HG03378 (cell line): ENCODE measurements around the gene FOXP1.
A peak's percentile ranks its signal among the peaks of the same experiment; 100 is the strongest.

Experiments used
- ATAC-seq: cut with Tn5 transposase; IDR thresholded peaks from one replicate; pipeline ENCODE4 v1.9.1; 2021; ENCODE audit warnings: mild to moderate bottlenecking, moderate library complexity; ENCODE audit not compliant: unreplicated experiment

FOXP1 gene

DNA sequence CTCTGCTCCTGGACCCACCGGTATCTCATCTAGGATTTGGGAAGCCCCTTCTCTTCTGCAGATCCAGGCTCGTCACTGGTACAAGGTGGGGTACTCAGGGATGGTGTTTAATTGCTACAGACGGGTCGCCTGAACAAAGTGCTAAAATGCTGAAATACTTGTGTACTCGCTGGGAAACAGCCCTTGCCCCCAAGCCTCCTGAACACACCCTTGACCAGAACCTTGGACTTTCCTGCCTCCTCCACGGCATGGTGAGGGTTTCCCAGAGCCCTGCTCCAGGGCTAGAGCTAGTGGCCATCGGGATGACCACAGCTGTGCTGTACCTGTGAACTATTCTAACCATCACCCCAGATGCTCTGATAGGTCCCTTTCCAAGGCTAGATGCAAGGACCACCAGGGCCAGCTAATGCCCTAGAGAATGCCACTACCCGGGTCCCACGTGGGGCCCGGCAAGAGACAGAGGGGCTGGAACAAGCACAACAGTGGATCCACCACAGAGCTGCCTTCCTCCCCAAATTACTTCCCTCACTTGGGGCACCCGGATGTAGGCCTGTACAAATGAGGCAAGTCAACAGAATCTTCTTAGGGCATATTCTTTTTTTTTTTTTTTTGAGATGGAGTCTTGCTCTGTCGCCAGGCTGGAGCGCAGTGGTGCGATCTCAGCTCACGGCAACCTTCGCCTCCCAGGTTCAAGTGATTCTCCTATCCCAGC lies 267.3 kb downstream of the FOXP1 start:
- ATAC-seq: no peak

DNA sequence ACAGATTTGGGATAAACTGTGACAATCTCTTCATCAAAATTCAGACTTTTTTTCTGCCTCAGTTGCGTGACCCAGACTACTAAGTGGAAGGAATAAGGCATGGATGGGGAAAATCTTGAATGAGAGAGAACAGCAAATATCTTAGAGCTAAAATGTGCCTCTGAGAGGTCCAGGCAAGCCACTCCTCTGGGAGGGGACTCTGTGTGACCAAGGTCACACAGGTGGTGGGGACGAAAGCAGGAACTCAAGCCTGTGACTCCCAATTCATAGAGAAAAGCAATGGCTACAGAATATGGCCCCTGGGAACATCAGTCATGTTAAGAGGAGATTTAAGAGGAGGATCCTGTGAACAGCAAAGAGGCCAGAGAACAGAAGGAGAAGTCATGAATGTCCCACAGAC lies 268.1 kb downstream of the FOXP1 start:
- no peak for ATAC-seq

DNA sequence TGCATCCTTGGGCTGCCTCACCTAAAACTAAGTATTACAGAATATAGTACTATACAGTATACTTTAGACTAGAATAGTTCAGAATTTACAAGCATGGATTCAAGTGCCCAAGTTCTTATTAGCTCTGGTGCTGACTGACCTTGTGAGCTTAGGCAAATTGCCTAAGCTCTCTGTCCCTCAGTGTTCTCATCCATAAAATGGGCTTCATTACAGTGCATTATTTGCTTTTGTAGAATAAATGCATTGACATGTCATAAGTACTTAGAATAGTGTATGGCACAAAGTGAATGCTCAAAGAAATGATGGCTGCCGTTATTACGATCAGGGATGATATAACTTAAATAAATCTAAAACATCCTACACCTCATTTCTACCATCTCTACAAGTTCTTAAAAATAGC lies 269.7 kb downstream of the FOXP1 start:
- ATAC-seq: no peak

DNA sequence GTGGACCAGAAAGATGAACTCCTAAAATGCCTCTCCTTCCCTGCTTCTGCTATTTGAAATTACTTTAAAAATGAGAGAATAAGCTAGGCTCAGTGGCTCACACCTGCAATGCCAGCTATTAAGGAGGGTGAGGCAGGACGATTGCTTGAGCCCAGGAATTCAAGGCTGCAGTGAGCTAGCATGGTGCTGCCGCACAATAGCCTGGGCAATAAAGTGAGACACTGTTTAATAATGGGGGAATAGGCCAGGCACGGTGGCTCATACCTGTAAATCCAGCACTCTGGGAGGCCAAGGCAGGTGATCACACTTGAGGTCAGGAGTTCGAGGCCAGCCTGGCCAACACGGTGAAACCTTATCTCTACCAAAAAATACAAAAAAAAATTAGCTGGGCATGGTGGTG lies 271.1 kb downstream of the FOXP1 start:
- no peak for ATAC-seq

DNA sequence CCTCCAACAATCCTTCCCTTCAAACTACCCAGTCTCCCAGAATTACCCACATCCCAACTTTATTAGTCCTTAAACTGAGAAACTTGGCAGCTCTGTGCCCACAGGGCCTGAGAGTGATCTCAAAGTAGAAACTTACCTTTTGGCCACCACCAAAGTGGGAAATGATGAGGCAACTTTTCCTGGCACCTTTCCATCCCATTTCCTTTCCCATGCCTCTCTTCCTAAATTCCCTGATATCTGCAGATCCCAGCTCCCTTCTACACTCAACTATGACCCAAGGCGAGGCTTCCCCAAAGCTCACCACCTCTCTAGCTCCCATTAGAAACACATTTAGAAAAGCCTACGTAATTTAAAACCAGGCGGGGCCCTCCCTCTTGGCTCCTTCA lies 271.9 kb downstream of the FOXP1 start:
- no peak for ATAC-seq

DNA sequence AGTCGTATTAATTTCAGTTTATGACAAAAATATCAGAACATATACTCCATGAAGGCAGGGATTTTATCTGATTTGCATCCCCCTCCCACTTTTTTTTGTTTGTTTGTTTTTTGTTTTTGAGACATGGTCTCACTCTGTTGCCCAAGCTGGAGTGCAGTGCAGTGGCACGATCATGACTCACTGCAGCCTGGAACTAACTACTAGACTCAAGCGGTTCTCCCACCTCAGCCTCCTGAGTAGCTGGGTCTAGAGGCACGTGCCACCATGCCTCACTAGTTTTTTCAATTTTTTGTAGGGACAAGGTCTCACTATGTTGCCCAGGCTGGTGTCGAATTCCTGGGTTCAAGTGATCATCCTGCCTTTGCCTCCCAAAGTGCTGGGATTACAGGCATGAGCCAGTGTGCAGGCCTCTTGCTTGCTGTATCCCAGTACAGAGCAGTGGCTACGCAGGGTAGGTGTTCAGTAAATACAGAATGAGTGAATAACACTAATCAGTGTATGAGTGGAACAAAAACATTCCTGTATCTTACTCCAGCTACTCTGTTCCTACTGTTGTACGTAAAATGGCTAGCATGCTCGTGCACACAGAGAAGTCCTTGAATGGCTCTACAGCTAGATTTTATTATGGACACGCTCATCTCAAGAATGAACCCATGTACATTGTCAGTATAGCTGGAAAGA lies 272.4 kb downstream of the FOXP1 start:
- ATAC-seq: no peak

DNA sequence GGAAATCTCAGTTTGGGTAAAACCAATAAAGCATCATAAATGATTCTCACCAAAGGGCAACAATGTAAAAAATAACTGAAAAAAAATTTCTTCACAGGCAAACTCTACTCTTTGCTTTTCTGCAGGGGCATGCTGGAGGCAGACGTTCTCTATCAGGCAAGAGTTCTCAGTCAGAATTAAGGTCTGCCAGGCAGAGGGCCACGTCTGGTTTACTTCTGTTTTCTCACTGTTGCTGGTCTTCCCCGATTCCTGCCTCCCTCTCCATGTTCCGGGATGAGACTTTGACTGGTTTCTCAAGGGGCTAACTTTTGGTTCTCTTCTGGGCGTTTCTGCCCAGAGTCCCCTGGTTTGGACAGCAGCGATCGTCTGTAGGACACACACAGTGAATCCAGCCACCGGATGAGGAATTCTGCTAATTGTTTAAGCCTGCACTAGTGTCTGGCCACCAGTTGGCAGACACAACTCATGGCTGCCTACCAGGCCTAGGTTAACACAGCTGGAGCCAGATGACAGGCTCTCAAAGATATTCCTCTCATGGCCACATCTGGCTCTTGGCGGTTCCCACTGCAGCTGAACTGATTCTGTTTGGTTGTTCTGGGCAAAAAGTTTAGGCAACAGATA lies 273.1 kb downstream of the FOXP1 start:
- no peak for ATAC-seq

DNA sequence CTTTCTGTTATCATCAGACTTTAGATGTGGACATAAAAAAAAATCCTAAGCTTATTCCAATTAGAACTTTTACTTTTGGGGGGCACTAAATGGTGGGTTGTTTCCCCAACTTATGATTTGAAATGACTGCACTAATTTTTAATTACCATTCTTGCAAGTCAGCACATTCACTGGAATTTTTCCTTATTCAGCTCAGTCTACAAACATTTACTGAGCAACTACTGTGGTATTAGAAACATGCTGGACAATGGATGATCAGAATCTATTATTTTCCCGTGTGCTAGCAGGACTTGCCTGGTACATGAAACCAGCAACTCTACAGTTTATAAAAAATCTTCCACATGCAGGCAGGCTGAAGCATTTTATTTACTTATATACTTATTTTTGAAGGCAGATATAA lies 273.6 kb downstream of the FOXP1 start:
- no peak for ATAC-seq

DNA sequence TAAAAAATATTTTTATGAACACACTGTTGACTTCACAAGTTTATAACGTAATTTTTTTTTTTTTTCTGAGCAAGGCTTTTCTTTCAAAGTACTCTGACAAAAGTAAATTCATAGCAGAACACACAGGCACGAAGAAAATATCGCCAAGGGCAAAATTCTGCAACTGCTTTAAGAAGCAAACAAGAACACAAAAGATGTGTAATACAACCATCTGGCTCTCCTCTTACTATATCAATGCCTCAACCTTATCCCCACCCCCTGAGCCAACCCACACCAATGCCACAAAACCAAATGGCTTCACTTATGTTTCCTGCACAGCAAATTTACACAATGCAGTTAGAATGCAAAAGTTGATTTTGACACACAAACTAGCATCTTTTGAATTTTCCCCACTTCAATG lies 274.2 kb downstream of the FOXP1 start:
- ATAC-seq: no peak

DNA sequence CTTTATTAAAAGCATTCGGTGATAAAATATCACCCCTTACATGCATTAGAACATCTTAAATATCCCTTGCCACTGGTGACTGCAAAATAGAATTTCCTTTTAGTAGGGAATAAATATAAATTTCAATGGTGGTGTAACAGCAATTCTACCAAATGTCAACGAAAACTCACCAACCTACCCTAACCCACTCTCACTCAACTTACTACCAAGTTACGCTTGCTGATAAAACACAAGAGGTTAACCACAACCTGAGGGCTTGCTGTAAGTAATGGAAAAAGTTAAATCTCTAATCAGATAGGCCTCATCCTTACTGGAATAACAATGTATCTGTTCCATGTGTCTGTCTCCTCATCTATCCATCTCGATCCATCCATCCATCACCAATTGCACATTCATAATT lies 274.7 kb downstream of the FOXP1 start:
- ATAC-seq: no peak

DNA sequence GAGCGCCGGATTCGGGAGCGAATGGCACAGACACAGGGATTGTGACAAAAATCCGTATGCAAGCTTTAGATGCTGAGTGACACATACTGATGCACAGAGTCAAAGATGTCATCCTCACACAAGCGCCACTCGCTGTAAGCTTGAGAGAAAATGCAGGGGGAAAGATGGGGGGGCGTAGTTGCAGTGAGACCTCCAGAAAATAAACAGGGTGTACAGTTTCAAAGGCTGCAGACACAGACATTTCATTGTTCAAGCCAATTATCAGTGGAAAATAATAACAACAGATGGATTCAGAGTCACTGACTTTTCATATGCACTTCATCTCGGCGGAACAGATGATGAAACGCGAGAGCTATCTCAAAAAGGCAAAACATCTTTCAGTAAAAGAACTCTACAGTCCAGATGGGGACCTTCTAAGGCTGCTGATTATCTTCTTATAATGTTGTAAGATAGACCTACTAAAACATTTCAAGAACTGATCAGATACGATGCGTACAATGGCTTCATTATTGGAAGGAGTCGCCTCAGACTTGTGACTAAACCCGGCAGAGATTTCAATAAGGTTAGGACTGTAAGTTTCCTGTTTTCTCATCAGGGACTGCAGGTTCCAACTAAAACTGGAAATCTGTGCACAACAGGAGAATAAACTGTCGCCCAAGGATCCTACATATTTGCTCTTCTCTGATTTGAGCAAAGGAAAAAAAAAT lies 275.4 kb downstream of the FOXP1 start:
- ATAC-seq: no peak

DNA sequence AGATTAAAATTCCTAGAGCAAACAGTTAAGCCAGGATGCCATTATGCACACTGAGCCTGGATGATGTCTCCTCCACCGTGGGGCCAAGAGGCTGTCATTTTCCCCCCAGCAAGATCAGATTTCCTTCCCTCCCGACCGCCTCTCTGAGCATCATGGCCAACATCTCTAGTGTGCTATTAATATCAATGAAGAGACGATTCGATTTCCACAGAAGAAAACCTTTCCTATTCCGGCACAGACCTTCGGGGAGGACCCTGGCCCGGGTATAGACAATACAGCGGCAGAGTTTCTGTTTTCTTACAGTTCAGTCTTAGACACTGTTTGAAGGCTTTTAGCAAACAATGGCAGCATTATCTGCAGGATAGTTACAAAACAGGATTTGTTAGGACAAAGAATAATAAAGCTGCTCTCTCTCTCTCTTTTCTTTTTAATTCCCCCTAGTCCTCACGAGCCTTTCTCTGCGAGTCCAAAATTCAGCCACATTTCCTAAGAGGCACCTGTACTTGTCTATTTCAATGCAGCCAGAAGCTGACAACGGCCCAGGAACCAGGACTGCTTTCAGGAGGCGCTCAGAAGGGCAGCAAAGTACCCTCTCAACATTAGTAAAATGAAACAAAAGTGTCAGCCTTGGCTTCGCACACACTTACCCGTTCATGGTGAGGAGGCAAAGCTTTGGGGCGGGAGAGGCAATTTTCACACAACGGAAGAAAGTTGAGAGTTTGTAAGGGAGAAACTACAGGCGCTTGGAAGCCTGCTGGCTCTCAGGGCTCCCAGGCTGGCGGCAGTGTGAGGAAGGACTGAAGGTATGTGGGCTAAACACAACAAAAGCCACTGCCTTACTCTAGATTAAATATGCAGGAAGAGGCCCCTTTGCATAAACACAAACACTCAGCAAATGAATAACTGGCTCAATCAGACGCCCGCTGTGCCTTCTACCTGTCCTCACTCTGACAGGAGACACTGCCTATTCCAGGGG lies 278.0 kb downstream of the FOXP1 start:
- no peak for ATAC-seq

DNA sequence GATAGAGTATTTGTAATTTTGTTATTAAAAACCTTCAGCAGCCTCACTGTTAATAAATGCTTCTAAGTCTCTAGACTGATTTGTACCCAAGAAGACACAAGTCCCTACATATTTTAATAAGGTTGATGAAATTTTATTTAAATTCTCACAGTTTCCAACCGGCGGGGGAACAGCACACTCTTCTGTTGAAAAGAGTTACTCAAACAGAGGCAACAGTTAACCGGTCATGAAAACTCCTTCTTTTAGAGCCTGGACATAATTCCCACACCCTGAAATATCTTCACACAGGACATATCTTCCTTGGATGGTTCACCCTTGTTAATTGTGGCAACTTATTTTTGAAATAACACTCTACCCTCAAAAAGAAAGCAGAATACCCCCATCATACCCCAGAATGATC lies 278.8 kb downstream of the FOXP1 start:
- no peak for ATAC-seq

DNA sequence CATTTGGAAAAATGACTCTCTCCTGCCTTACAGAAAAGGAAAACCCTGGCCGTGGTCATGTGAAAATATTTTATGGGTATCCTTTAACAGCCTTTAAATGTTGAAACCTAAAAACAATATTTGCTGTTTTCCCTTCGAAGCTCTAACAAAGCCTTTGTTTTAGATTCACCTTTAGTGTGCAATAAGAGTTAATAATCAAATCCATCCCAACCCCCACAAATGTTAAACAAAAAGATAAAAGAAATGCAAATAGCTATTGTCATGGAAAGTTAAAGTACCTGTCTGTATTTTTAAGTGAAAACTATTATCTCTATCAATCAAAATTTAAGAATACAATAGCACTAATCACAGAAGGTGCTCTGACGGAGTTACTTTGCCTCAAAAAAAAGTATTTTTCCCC lies 279.3 kb downstream of the FOXP1 start:
- no peak for ATAC-seq

DNA sequence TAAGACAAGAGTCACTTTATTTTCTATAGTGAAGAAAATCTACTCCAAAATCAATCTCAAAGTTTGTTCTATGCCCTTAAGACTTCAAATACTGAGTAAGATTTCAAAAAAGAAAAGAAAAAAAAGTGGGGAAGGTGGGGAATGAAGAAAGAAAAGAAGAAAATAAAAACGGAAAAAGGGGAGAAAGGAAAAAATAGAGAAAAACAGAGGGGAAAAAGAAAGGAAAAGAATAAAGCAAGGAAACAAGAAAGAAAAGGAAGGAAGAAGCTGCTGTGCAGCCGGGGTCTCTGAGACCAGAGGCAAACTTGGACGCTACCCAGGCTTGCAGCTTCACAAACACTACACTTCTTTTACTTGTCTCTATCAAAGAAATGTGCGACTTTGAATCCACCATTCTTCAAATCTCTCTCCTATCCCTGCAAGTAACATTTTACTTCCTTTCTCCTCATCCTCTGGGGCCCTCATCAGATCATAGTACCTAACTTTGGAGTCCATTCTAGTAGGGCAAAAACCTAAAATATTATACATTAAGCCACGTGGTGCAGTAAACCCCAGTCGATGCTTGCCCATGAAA lies 279.8 kb downstream of the FOXP1 start:
- ATAC-seq: no peak

DNA sequence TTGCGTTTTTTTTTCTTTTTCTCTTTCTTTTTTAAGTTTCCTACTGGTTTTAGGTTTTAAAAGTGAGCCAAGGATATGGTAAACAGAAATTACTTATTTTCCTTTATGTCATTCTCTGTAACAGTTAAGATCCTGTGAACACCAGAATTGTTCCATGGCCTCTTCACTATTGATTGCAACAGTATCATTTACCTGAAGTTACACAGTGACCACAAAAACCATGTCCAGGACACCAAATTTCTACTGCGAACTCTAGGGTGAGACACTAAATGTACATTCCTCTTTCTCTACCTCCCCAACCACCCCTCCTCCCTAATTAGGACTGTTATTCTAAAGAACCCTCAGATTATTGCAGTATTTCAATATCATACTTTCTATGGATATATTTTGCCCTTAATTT lies 280.9 kb downstream of the FOXP1 start:
- ATAC-seq: no peak

DNA sequence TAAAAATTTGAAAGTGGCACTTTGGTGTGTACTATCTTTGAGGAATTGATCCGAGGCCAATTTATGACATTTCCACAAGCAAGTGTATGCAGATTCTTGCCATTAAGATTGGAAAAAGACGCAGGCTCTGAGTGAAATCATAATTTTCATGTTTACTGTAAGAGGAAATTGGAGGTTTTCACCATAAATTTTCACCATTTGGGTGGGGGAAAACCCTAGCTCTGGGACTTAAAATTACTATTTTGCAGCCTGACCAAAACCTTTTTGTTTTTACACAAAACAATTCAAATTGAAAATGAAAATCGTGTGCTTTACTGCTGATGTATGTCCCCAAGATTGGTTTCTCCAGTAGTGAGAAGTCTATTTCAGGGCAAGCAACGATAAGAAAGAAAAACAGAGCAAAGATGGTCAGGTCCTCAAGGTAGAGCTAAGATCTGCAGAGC lies 282.6 kb downstream of the FOXP1 start:
- ATAC-seq: peak; percentile 64

DNA sequence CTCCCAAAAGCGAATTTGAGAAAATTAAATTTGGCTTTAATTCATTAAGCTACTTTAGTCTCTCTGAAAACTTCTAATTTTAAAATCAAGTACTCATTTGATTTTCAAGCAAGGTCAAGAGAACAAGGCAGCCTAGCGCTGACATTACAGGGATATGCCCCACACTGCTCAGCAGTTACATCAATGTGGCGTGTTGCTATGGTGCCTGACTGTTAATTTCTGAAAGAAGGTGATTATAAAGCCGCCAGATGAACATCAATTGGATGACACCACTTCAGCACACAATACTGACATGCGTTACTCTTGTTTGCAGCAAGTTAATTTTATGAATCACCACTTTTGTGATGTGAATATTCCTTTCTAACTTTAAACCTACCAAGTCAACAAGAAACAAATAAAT lies 284.4 kb downstream of the FOXP1 start:
- no peak for ATAC-seq

DNA sequence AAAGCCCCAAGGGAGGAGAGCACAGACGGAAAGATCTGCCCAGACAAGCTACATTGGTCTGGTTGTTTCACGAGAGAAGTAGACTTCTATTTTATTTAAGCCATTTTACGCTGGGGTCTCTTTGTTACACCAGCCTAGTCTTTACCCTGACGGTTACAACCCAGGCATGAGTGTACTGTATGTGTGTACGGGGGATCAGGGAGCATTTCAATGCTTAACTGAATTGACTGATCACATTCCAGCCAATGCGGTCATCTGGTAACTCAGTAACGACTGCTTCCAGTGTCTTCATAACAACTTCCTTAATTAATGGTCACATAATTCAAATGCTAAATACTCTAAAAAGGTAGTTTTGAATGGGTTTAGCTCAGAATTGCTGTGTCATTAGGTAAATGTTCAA lies 288.6 kb downstream of the FOXP1 start:
- ATAC-seq: no peak

DNA sequence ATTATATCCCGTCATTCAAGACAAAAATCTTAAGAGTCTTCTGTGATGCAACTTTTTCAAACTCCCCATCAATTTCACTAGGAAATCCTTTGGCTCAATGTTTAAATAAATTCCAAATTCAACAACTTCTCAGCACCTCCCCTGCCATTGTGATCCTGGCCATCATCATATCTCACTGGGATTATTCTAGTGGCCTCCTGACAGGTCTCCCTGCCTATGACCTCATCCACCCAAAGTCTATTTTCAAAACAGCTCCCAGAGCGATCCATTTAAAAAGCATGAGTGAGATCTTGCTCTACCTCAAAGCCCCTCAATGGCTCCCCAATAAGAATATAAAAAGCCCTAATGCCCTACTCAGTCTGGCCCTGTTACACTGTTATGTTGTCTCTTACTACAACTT lies 293.2 kb downstream of the FOXP1 start:
- no peak for ATAC-seq
